ENCODE results near the gene ZW10.
A peak's percentile ranks its signal among the peaks of the same experiment; 100 is the strongest.
"Not testable (repeated sequence)": the region's sequence is repeated elsewhere in the genome, so short reads cannot be mapped to it uniquely, and the experiment has no call there.

Gene ZW10, protein sequence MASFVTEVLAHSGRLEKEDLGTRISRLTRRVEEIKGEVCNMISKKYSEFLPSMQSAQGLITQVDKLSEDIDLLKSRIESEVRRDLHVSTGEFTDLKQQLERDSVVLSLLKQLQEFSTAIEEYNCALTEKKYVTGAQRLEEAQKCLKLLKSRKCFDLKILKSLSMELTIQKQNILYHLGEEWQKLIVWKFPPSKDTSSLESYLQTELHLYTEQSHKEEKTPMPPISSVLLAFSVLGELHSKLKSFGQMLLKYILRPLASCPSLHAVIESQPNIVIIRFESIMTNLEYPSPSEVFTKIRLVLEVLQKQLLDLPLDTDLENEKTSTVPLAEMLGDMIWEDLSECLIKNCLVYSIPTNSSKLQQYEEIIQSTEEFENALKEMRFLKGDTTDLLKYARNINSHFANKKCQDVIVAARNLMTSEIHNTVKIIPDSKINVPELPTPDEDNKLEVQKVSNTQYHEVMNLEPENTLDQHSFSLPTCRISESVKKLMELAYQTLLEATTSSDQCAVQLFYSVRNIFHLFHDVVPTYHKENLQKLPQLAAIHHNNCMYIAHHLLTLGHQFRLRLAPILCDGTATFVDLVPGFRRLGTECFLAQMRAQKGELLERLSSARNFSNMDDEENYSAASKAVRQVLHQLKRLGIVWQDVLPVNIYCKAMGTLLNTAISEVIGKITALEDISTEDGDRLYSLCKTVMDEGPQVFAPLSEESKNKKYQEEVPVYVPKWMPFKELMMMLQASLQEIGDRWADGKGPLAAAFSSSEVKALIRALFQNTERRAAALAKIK

DNA sequence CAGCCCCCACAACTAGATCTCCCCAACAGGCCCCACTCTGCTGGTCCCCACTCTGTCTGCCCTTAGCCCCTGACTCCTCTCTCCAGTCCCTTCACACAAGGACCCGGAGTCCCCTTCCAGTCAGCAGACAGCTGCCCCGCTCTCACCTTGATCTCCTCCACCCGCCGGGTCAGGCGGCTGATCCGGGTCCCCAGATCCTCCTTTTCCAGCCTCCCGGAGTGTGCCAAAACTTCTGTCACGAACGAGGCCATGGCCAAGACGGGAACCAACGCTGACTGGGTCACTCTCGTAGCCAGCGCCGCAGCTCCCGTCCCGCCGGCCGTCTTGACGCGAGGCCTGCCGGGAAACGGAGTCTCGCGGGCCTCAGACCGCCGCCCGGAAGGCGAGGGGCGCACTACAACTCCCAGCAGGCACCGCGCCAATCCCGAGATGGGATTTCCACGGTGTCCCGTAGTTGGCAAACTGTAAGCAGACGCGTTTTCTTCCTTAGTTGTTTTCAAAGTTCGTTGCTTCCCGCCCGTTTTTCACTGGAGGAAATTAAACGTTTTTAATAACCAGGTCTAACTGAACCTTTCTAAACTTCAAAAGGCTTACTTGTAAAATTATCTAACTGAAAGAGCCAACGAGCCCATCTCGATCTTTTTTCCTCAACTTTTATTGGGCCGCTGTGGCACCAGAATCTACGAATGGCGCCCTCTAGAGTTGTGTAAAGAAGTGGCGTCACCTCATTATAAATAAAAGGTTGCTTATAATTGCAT, at the start of gene ZW10:
TSS of gene ZW10 (minus strand) at position 277 of the 758 bp plus-strand sequence. CDS start at position 251, 26 bp downstream.
- peak; percentile 78 to 90 for DNase-seq (ENCODE audit: low read depth in 1 of 2, low spot score in 1 of 2)

DNA sequence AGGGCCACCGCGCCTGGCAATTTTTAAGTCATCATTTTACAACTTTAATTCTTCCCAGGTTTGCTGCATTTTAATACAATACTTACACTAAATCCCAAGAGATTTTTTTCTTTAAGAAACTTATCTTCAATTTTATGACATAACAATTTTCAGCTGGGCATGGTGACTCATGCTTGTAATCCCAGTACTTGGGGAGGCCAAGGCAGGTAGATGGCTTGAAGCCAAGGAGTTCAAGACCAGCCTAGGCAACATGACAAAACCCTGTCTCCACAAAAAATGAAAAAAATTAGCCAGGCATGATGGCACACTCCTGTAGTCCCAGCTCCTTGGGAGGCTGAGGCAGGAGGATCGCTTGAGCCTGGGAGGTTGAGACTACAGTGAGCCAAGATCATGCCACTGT, 44.9 kb upstream of the ZW10 start:
- no peak for DNase-seq (ENCODE audit: low read depth in 1 of 2, low spot score in 1 of 2)

DNA sequence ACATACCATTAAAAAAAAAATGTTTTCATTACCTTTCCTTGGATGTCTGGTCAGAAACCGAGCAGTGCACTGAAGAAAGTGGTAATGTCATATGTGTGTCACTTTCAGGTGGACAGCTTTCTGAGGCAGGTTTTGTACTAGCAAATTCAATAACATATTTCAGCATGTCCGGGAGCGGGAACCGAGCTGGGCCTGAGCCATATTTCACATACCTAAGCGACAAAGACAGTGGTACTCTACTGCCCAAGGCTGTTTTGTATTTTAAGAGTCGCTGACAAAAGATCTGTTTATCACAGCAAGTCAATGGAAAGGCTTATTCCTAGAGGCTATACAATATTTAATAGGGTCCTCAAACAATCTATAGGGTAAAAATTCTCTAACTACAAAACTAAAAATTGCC, 44.1 kb upstream of the ZW10 start:
- no peak for DNase-seq (ENCODE audit: low read depth in 1 of 2, low spot score in 1 of 2)

DNA sequence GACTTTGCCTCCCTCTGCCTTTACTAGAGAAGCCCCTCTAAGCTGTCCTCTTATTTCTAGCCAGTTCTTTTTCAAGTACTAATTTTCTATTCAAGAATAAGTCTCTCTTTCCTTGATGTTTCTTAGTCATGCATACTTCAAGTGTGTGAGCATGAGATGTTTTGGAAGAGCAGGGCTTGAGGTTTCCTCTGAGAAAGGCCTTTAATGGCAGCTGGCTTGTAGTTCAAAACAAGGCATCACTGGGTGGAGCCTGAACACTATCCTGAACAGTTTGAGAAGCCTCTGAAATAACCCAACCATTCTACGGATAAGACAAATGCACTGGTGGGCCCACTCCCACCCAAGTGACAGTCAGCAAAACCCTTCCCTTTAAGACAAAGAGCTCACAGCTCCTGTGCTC, 43.7 kb upstream of the ZW10 start:
- no peak for DNase-seq (ENCODE audit: low read depth in 1 of 2, low spot score in 1 of 2)

DNA sequence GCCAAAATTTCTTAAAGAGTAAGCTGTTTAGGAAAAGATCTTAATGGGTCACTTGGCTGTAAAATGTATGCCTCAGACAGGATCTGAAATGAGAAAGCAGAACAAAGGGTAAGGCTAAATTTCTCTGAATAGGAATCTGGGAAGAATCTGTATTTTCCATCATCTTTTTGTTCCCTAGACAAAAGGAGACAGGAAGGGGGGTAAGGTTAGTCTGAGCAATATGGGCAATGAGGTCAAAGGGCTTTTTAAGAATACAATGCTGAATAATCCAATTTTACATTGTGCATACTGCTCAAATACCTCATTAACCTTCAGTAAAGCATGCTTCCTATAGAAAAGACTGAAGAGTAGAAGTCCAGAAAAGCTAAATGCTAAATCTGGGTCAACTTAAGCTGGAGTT, 40.7 kb upstream of the ZW10 start:
- DNase-seq (ENCODE audit: low read depth in 1 of 2, low spot score in 1 of 2): no peak

DNA sequence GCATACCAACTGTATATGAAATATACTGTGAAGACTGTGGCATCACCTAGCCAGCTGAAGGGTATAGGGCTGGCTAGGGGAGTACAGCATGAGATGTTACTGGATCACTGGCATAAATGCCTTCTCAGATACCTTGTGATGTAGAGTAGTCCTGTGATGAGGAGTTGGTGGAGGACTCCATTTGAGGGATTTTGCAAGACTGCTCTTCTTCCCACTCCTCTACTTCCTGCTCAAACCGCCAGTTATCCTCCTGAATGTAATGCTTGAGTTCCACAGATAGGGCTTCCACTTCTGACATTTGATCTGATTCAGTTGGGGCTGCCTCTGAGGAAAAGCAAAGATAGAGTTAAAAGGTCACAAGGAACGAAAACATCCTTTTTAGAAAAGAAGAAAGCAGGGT, 35.4 kb upstream of the ZW10 start:
- DNase-seq (ENCODE audit: low read depth in 1 of 2, low spot score in 1 of 2): no peak

DNA sequence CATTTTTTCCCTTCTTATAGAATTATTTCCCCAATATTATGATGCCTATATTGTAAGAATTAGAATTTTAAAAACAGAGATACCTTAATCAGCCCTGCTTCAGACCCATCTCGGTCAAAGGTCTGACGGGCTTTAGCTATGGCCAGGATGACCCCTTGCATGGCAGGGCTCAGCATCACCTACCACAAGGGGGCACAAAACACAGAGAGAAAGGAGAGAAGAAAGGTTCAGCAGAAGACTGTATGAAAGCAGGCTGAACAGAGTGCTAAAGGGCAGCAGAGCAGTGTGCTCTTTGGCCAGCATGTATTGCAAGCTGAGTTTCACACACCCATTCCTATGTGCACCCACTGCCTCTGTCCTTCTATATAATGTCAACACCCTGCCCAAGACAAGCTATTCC, 32.9 kb upstream of the ZW10 start:
- DNase-seq (ENCODE audit: low read depth in 1 of 2, low spot score in 1 of 2): no peak

DNA sequence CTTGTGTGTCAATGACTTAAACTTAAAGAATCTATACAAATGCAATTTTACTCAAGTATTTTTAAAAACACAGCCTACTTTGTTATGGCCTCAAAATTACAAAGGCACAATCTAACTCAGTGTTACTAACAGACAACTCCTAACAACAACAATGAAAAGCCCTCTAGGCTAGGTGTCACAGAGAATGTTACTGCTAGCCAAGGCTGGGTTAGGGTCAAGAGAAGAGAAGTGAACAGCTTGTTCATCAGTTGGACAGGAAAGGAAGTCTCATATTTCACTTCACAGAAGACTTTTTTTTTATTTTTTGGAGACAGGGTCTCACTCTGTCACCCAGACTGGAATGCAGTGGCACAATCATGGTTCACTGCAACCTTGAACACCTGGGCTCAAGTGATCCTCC, 32.1 kb upstream of the ZW10 start:
- no peak for DNase-seq (ENCODE audit: low read depth in 1 of 2, low spot score in 1 of 2)

DNA sequence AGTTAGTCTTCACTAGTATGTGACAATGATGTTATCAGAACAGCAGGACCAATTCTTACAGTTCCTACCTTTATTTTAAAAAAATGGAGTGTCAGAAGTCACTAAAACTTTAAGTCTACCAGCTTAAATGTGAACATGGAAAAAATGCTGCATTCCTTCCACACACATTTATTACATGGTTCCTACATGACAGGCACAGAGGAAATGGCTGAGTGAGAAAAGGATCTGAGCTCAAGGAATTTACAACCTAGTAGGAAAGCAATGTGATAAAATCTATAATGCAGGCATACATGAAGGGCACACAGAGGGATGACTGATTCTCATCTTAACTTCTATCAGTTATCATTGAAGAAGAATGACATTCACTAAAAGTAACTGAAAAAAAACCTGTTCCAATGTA, 29.1 kb upstream of the ZW10 start:
- no peak for DNase-seq (ENCODE audit: low read depth in 1 of 2, low spot score in 1 of 2)

DNA sequence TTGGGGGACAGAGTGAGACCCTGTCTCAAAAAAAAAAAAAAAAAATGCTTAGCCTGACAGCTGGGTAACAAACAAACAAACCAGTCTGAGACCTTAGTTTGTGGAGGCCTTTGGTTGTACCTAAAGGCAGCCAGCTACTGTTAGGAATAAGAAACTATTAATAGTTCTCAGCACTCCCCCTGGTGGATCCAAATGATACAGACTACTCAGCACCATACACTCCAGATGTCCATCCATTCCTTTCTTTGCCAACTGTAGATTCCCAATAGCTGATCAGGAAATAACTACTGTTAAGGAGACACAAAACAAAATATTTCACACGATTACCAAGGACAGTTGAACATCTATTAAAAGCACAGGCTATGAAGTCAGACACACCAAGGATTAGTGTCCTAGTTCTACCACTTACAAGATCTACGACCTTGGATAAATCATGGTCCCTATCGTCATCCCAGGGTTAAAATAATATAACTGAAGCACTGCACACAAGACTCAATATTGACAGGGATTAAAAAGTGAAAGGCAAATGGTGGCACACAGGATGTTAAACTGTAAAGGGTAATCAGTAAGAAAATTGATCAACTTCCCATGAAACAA, 23.3 kb upstream of the ZW10 start:
- DNase-seq (ENCODE audit: low read depth in 1 of 2, low spot score in 1 of 2): peak in 1 of 2 donors; percentile 4

DNA sequence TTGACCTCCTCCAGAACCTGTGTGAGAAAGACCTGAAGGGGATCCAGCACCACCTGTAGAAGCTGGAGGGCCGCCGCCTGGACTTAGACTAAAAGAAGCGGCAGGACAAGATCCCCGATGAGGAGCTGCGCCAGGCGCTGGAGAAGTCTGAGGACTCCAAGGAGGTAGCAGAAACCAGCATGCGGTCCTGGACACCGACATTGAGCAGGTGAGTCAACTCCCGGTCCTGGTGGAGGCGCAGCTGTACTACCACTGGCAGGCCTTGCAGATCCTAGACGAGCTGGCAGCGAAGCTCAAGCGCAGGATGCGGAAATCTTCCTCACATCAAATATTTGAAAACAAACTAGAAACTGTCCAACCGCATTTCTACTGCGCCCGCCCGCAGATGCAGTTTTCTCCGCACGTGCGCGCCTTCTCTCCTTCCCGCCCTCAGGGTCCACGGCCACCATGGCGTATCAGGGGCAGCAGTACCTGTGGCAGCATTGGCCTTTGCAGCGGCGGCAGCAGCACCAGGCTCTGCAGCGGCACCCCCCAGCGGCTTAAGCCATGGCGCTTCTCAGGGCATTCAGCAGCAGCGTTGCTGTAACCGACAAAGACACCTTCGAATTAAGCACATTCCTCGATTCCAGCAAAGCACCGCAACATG, 16.3 kb upstream of the ZW10 start:
- no peak for DNase-seq (ENCODE audit: low read depth in 1 of 2, low spot score in 1 of 2)

DNA sequence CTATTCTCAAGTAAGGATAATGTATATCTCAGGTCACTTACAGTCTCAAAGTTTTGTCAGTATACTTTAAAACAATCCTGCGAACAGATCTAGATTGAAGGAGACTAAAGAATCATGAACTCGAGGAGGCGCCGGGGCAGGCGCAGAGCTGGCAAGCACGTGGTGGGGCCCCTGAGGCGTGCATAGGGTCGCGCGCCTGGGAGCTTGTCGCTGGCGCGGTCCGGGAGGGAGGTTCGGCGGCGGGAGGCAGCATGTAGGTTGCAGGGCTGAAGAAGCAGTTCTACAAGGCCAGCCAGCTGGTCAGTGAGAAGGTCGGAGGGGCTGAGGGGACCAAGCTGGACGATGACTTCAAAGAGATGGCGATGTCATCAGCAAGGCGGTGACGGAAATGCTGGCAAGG, 15.5 kb upstream of the ZW10 start:
- not testable (repeated sequence) for DNase-seq (ENCODE audit: low read depth in 1 of 2, low spot score in 1 of 2)

DNA sequence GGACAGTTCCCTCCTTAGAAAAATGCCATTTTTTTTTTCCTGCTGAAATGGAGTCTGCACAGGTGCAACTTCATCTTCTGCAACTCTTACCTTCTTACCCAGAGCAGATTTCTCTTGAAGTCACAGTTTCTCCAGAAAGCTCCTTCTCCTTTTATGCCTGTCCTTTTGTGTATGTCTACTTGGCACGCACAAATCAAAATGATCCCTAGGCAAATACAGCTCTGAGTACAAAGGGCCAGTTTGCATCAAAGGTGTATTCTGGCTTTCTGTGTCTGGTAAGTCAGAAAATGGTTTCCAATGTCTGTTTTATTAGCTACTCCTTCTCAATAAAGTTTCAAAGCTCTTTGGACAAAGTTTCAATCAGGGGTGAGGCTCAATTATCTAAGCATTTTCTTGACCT, 8.6 kb upstream of the ZW10 start:
- no peak for DNase-seq (ENCODE audit: low read depth in 1 of 2, low spot score in 1 of 2)

DNA sequence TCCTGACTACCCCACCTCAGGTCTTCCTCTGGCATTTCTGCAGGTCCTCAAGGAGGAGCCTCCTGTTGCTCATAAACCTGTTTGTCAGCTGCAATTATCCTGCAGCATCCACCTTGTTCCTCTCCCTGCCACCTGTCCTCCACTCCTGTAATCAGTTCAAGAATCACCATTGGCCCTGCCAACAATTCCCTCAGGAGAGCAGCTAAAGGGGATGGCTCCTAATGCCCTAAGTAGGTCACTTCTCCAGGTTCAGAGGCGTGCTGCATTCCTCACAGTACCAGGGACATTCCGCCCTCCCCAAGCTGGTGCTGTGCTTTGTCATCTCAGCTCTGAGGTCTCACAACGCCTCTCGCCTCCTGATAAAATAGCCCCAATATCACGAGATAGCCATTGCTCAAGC, 8.2 kb upstream of the ZW10 start:
- no peak for DNase-seq (ENCODE audit: low read depth in 1 of 2, low spot score in 1 of 2)

DNA sequence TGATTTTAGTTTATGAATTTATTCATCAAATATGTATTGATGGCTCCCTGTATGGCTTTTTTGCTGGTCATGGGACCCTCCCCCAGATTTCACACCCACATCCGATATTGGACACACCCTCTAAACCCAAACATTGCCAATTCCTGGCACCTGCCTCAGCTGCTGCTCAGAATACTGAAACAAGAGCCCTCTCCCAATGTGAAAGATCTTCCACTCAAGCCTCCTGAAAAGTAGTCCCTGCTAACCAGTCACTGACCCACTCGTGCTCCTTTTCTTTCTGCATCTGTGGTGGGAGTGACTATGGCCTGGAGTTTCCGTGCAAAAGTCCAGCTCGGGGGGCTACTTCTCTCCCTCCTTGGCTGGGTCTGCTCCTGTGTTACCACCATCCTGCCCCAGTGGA, 6.0 kb upstream of the ZW10 start, which contains the start of gene CLDN25:
TSS of gene CLDN25 (plus strand) at position 301 of the 400 bp plus-strand sequence. CDS start at position 301, 0 bp downstream.
- no peak for DNase-seq (ENCODE audit: low read depth in 1 of 2, low spot score in 1 of 2)

DNA sequence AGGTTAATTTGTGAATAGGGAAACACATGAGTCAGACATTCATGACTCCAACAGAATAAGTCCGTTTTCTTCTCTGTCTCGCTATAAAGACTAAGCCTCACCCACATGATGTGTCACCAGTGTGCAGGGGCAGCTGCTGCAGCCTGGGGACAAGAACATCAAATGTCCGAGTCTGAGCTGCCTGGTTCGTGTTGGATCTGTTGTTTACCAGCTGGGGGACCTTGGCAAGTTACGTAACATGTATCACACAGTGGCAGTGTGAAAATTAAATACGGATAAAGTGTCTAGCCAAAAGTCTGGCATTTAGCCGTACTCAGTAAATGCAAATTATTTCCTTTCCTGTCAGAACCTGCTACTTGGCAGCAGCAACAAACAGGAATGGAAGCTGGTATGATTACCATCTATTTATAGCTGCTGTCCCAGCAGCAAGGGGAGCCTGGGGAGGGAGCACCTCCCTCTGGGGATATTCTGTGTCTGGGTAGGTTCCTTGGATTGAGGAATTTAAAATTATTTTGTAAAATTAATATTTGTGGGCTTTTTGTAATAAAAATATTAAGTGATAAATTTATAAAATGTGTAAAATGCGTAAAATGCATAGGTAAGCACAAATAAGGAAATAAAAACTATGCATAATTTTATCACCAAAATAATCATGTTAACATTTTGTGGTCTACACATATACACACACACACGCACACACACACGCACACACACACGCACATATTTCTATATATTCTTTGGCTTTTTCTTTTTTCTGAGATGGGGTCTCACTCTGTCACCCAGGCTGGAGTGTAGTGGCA, 4.8 kb upstream of the ZW10 start:
- no peak for DNase-seq (ENCODE audit: low read depth in 1 of 2, low spot score in 1 of 2)

DNA sequence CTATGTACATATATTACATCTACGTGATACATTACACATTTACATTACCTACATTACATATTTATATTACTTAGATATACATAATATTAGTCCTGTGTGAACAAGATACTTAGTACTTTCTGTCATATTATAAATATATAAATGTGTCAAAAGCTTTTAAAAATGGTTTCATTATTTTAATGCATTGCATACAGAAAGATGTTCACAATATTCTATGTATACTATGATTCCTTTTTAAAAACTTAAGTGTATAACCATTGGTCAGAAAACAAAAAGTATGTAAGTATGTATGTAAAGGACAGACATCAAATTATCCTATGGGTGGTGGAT, 647 bp upstream of the ZW10 start:
- no peak for DNase-seq (ENCODE audit: low read depth in 1 of 2, low spot score in 1 of 2)

DNA sequence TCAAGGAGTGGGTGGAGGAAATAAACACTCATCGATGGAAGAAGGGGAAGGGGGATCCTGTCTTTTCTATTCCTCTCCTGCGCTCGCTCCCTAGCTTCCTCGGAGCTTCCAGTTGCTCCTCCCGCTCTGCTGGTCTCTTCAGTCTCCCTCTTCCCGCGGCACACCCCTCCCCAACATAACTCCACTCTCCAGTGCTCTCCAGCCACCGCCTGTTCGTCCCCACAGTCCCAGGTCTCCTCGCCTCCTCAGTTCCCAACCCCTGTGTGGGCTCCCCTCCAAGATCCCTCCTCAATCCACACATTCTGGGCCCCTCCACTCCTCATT, 438 bp downstream of the ZW10 start:
- no peak for DNase-seq (ENCODE audit: low read depth in 1 of 2, low spot score in 1 of 2)

DNA sequence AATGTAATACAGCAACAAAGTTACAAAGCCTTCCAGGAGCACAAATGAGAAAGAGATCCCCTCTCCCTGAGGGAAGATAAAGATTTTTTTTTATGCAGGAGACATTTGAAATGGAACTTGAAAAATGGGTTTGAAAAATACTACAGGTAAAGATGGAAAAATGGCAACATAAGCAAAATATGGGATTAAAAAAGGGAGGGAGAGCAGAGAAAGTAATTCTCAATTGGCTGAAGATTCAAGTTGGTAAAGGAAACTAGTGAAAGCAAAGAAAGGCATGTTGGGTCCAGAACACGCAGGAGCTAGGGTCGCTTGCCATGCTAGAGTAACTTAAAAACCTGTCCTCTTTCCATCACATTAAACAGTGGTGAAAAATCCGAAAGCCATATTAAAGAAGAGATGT, 1.5 kb downstream of the ZW10 start:
- no peak for DNase-seq (ENCODE audit: low read depth in 1 of 2, low spot score in 1 of 2)

DNA sequence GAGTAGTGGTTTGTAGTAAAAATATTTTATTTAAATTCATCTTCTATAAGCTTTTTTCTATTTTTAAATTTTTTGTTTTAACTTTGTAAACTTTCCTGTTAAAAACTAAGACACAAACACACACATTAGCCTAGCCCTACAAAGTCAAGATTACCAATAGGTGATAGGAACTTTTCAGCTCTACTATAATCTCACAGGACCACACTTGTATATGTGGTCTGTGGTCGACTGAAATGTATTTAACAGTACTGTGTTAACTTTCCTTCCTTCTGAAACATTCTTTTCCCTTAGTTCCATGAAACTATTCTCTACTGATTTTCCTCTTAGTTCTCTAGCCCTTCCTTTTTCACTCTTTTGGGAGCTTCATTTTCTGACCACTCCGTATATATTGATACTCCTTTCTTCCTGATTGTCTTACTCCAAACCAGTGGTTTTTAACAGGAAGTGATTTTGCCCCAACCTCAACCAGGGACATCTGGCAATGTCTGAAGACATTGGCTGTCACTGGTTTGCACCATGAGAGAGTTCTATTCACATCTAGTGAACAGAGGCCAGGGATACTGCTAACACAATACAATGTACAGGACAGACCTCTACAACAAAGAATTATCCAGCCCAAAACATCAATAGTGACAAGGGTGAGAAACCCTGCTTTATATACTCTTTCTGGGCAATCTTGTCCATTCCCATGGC, 8.8 kb downstream of the ZW10 start:
- no peak for DNase-seq (ENCODE audit: low read depth in 1 of 2, low spot score in 1 of 2)

Measured in activated CD4-positive, alpha-beta T cell treated with anti-CD3 and anti-CD28 coated beads, Interleukin-2, amount 50 U/mL, for 24 hours (primary cell).